ENCODE data around the gene RANBP1. TPM values are rescaled to one million over a fixed set of nuclear protein-coding genes. Genes with fewer than 3 reads are reported as not detected.
A peak's percentile ranks its signal among the peaks of the same experiment; 100 is the strongest.
"Not testable (repeated sequence)": the region's sequence is repeated elsewhere in the genome, so short reads cannot be mapped to it uniquely, and the experiment has no call there.

Gene RANBP1
- total RNA-seq (10 to 100 TPM; 68.1 to 72.1 TPM), total RNA-seq (24.1 to 345 (median 39.9) reads per million in 172 experiments)
- polyA plus RNA-seq (2013, experiment 1 of 2) = 82.4 TPM
- polyA plus RNA-seq (2013, experiment 2 of 2) = 71.6 TPM

GRCh38 chr22:20115691-20116375, at the start of gene RANBP1:
TSS of gene RANBP1 (plus strand) at chr22:20116104. CDS start at chr22:20116185, 81 bp downstream.
- ATAC-seq (ENCODE audit: poor library complexity) (no peak), DNase-seq (no peak)
- H3K9me3 Mint-ChIP-seq = no peaks in the 10 kb centered on the region
- intact Hi-C loops (cut with DNase I, micrococcal nuclease) = loop anchor here (2.0 to 10.0 kb wide), 7 partner anchors 15 to 994 kb away; partner anchors contain the start of genes DGCR2 (in 1 of the 2), GNB1L (in 1 of the 2), MED15 (in 1 of the 2) and RTL10 (in 1 of the 2)
- Histone ChIP-seq H3K4me3 (ENCODE audit: low read length) (peak within 1 kb of the TSS; percentile 85), H3K27ac (ENCODE audit: low read depth in 1 of 2, low read length in 2 of 2) (peak within 1 kb of the TSS; percentile 76 to 84), H3K4me1 (ENCODE audit: insufficient read depth, low read length) (peaks cover 78% of the 10 kb centered on the region), H3K36me3 (ENCODE audit: insufficient read depth, low read length) (peaks cover 68% of the 10 kb centered on the region), H3K9me3 (ENCODE audit: control insufficient read depth in 1 of 2, insufficient read depth in 1 of 2, low read length in 2 of 2) (peaks cover 0 to 7% of the 10 kb centered on the region in 2 experiments), H3K27me3 (ENCODE audit: control insufficient read depth in 1 of 2, insufficient read depth in 2 of 2, low read length in 2 of 2) (peaks cover 0 to 5% of the 10 kb centered on the region in 2 experiments)
- H3K36me3 Mint-ChIP-seq (ENCODE audit: low read depth) = peaks cover 62% of the 10 kb centered on the region
- CTCF ChIA-PET = interaction anchor here (0.8 kb wide), 1 partner anchor 13 kb away, joined by 3 read pairs; no protein-coding TSS in a partner anchor
- peak within 1 kb of the TSS; percentile 97 for H3K4me3 Mint-ChIP-seq
- H3K27ac Mint-ChIP-seq = peak within 1 kb of the TSS; percentile 82
- POLR2A ChIA-PET = interaction anchor here (0.7 to 3.1 kb wide), 4 partner anchors 10 to 95 kb away, joined by 3 to 20 read pairs (median 12); partner anchors contain the start of genes TANGO2 and ZDHHC8
- no peaks in the 10 kb centered on the region for H3K27me3 Mint-ChIP-seq
- TF ChIP-seq, protein P1, sequence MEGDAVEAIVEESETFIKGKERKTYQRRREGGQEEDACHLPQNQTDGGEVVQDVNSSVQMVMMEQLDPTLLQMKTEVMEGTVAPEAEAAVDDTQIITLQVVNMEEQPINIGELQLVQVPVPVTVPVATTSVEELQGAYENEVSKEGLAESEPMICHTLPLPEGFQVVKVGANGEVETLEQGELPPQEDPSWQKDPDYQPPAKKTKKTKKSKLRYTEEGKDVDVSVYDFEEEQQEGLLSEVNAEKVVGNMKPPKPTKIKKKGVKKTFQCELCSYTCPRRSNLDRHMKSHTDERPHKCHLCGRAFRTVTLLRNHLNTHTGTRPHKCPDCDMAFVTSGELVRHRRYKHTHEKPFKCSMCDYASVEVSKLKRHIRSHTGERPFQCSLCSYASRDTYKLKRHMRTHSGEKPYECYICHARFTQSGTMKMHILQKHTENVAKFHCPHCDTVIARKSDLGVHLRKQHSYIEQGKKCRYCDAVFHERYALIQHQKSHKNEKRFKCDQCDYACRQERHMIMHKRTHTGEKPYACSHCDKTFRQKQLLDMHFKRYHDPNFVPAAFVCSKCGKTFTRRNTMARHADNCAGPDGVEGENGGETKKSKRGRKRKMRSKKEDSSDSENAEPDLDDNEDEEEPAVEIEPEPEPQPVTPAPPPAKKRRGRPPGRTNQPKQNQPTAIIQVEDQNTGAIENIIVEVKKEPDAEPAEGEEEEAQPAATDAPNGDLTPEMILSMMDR (IDR thresholded peaks at IDR 0.05) = no peak
- peaks cover 33% of the 10 kb centered on the region for H3K4me1 Mint-ChIP-seq (ENCODE audit: low read depth)

- no peak overlapping the region for H3K27ac ChIP-seq (ENCODE audit: low read depth in 1 of 2, low read length in 2 of 2)
- no peak overlapping the region for H3K4me3 ChIP-seq (ENCODE audit: low read length)
- intact Hi-C loops (cut with DNase I, micrococcal nuclease) = no loop called here
- H3K4me1 ChIP-seq (ENCODE audit: insufficient read depth, low read length) = no peaks in the 10 kb centered on the region
- no peaks in the 10 kb centered on the region for H3K4me1 Mint-ChIP-seq (ENCODE audit: low read depth)
- DNase-seq (no peak), ATAC-seq (ENCODE audit: poor library complexity) (no peak)
- no peaks in the 10 kb centered on the region for H3K27me3 ChIP-seq (ENCODE audit: control insufficient read depth in 1 of 2, insufficient read depth in 2 of 2, low read length in 2 of 2)
- no peaks in the 10 kb centered on the region for H3K9me3 ChIP-seq (ENCODE audit: control insufficient read depth in 1 of 2, insufficient read depth in 1 of 2, low read length in 2 of 2)
- H3K36me3 ChIP-seq (ENCODE audit: insufficient read depth, low read length) = peaks cover 25% of the 10 kb centered on the region
- ChIA-PET POLR2A (no interaction called here), CTCF (no interaction called here)
- no peaks in the 10 kb centered on the region for H3K27me3 Mint-ChIP-seq
- TF ChIP-seq, protein P1 (IDR thresholded peaks at IDR 0.05) = no peak
- no peak overlapping the region for H3K4me3 Mint-ChIP-seq
- no peak overlapping the region for H3K27ac Mint-ChIP-seq
- peaks cover 19% of the 10 kb centered on the region for H3K36me3 Mint-ChIP-seq (ENCODE audit: low read depth)
- no peaks in the 10 kb centered on the region for H3K9me3 Mint-ChIP-seq
Observed at GRCh38 chr22:20066617-20067383, 49.1 kb upstream of the RANBP1 start.

DNA sequence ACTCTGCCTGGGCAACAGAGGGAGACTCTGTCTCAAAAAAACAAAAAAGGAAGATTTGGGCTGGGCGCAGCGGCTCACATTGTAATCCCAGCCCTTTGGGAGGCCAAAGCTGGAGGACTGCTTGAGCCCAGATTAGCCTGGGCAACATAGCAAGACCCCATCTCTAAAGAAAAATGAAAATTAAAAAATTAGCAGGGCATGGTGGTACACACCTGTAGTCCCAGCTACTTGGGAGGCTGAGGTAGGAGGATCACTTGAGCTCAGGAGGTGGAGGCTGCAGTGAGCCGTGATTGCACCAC, 48.6 kb upstream of the RANBP1 start:
- H3K27ac Mint-ChIP-seq; H3K4me1 Mint-ChIP-seq (ENCODE audit: low read depth); DNase-seq; H3K27me3 Mint-ChIP-seq; H3K4me3 Mint-ChIP-seq; CTCF ChIA-PET; H3K9me3 Mint-ChIP-seq; H3K27me3 ChIP-seq (ENCODE audit: control insufficient read depth in 1 of 2, insufficient read depth in 2 of 2, low read length in 2 of 2); intact Hi-C loops (cut with DNase I, micrococcal nuclease); H3K9me3 ChIP-seq (ENCODE audit: control insufficient read depth in 1 of 2, insufficient read depth in 1 of 2, low read length in 2 of 2); H3K27ac ChIP-seq (ENCODE audit: low read depth in 1 of 2, low read length in 2 of 2); ATAC-seq (ENCODE audit: poor library complexity); H3K4me3 ChIP-seq (ENCODE audit: low read length); H3K4me1 ChIP-seq (ENCODE audit: insufficient read depth, low read length): not testable (repeated sequence)
- H3K36me3 Mint-ChIP-seq (ENCODE audit: low read depth) = peaks cover 18% of the 10 kb centered on the region
- H3K36me3 ChIP-seq (ENCODE audit: insufficient read depth, low read length) = peaks cover 21% of the 10 kb centered on the region
- POLR2A ChIA-PET = interaction anchor here (0.6 kb wide), 1 partner anchor 381 kb away, joined by 5 read pairs; no protein-coding TSS in a partner anchor
